NAMALWA (cell line): ENCODE measurements around the gene SLTM.
"Not testable (repeated sequence)": the region's sequence is repeated elsewhere in the genome, so short reads cannot be mapped to it uniquely, and the experiment has no call there.

Source experiments
- DNase-seq: peaks from one replicate; pipeline ENCODE4 v3.0.0-alpha.2; 2015; ENCODE audit warnings: low spot score

SLTM gene

DNA sequence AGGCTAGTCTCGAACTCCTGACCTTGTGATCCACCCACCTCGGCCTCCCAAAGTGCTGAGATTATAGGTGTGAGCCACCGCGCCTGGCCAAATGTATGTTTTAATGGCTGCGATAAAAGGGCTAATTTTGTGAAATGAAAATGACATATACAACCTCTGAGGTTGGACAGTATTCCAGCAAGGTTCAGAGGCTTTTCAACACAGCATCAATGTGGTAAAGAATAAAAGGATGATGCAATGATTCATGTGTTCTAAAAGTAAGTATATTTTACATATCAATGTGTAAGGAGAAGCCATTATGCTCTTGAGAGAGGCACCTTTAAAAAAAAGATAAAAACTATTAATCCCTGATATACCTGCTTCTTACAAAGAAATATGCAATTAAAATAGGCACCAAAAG, 6.7 kb downstream of the SLTM start:
- no peak for DNase-seq

DNA sequence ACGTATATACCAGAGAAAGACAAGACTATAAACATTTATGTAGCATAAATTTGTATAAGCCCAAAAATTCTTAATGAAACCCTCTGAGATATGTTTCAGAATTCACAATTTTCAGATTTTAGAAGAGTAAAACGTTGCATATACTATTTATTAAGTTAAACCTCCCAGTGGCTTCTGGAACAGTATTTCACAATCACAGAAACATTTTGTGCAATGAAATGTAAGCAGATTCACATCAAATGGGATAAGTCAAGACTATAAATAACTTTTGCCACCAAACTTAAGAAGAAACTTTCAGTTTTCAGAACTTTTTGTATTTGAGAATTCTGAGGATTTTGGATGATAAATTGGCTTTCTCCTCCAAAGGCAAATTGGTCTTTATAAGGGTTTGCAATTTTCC, 9.2 kb downstream of the SLTM start:
- no peak for DNase-seq

DNA sequence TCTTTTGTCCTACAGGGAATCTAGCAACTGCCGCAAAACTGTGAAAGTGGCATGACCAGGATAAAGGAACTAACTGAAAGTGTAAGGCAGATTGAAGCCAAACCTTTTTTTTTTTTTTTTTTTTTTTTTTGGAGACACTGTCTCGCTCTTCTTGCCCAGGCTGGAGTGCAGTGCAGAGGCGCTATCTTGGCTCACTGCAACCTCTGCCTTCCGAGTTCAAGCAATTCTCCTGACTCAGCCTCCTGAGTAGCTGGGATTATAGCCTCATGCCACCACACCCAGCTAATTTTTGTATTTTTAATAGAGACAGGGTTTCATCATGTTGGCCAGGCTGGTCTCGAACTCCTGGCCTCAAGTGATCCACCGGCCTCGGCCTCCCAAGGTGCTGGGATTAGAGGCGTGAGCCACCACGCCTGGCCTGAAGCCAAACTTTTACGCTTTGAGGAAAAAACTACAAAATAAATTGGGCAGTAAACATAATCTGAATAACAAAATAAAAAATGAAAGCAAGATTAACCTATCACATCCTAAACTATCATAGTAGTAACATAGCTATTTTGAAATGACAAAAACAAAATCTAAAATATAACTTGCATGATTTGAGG, 9.7 kb downstream of the SLTM start:
- no peak for DNase-seq

DNA sequence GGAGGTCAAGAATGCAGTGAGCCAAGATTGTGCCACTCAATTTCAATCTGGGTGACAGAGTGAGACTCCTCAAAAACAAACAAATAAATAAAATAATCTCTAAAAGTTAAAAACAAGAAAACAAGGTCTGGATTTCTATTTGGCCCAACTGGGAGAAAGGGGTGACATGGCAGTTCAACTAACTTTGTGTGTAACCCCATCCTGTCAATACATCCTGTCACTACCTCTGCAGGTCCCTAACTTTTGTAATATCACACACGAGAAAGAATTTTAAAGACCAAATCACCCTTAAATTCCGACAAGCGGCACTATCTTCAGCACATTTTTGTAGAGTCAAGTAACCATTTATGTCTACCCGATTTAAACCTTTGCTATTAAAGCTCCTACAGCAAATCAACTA, 10.2 kb downstream of the SLTM start:
- DNase-seq = no peak

DNA sequence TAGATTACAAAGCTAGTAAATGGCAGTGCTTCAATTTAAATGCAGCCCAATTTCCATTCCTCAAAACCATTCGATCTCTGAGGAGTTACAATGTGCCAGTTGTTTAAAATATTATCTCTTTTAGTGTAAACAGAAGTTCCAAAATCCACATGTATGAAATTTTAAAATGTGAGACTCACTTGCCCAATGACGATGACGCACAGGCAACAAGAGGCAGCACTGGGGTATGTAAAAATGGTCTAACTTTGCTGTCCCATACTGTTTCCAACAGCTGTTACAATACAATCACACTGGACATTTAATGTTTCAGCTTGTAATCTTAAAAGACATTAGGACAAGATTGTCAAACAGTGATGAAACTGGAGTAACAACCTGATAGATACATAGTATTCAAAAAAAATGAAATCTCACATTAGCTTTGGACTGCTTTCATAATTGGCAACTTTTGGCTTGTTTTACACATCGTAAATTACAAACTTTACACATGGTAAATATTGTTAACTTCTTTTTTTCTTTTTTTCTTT, 12.2 kb downstream of the SLTM start:
- no peak for DNase-seq

DNA sequence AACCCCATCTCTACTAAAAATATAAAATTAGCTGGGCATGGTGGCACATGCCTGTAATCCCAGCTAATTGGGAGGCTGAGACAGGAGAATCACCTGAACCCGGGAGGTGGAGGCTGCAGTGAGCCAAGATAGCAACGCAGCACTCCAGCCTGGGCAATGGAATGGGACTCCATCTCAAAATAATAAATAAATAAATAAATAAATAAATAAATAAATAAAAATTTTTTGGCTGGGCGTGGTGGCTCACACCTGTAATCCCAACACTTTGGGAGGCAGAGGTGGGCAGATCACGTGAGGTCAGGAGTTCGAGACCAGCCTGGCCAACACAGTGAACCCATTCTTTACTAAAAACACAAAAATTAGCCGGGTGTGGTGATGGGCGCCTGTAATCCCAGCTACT, 13.0 kb downstream of the SLTM start:
- DNase-seq = not testable (repeated sequence)

DNA sequence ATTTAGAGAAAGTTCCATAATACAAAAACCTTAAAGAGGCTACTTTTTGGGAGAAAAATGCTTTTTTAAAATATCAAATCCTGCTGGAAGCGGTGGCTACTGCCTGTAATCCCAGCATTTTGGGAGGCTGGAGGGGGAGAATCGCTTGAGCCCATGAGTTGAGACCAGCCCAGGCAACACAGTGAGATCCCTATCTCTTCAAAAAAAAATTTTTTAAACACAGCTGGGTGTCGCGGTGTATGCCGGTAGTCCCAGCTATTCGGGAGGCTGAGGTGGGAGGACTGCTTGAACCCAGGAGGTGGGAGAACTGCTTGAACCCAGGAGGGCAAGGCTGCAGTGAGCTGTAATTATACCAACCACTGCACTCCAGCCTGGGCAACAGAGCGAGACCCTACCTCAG, 14.2 kb downstream of the SLTM start:
- DNase-seq = no peak

DNA sequence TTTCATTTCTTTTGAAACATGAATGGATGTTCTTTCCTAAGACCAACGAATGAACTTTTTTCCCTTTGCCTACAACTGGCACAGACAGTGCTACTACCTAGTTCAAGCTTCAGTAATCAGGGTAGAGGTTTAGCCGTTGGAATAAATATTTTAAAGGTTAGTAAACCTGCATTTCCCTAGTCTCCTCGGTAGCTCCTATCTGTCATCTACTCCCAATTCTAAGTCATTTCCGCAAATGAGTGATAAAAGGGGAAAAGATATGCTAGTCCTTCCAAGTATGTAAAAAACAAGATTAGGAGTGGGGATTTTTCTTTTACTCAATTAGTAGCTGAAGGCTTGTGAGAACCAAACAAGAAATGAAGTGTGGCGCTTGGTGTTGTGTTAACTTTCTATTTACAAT, 15.2 kb downstream of the SLTM start:
- DNase-seq = no peak

DNA sequence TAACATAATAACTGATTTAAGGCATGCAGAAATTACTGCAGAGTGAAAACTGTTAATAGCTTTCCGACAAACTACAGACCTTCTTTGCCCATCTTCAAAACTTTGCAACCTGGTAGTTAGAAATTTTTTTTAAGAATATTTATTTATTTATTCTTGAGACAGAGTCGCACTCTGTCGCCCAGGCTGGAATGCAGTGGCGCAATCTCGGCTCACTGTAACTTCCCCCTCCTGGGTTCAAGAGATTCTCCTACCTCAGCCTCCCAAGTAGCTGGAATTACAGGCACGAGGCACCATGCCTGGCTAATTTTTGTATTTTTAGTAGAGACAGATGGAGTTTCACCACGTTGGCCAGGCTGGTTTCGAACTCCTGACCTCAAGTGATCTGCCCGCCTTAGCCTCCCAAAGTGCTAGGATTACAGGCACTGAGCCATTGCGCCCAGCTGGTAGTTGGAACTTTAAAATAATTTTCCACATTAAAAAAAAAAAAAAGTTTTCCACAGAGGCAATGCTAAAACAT, 15.8 kb downstream of the SLTM start:
- not testable (repeated sequence) for DNase-seq

DNA sequence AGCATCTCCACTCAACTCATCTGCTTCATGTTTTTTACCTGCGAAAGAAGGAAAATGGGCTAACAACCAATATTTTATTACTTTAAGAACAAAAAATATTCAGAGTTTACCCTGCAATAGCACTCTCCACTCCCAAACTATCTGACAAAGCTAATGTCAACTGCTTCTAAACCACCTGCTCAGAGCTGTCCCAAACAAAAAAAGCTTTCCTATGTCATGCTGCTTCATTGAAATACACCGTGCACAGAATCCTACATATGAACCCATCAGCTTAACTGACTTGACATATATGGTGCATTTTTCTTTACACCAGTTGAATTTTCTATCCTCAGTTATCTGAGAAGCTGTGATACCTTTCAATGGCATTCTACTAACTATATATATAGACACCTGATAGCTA, 16.5 kb downstream of the SLTM start:
- DNase-seq = no peak

DNA sequence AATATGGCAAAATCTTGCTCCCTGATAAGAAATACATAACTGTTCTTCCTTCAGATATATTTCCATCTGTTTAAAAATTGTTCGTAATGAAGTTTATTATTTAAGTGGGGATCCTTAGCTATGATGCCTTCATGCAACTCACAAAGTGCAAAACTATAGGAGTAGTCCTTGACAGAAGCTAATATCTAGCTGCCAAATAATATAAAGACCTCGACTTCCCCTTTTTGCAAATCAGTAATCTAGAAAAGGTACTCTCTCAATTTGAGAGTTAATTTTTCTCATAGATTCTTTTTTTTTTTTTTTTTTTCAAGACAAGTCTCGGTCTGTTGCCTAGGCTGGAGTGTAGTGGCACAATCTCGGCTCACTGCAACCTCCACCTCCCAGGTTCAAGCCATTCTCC, 23.0 kb downstream of the SLTM start:
- no peak for DNase-seq

DNA sequence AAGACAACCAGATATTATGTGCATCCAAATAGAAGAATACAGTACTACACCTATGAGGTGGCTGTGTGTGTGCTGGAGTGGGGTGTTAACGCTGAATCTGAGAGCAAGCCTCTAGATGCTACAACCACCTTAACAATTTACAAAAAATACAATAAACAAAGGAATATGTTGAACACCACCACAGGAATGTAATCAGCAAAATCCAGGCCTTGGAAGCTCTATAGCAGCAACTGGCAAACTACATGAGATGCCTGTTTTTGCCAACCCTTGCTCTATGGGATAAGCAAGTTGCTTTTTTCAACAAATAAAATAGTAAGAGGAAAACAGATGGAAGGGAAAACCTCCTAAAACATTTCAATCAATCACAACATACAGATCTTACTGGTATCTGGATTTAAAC, 23.9 kb downstream of the SLTM start:
- no peak for DNase-seq

DNA sequence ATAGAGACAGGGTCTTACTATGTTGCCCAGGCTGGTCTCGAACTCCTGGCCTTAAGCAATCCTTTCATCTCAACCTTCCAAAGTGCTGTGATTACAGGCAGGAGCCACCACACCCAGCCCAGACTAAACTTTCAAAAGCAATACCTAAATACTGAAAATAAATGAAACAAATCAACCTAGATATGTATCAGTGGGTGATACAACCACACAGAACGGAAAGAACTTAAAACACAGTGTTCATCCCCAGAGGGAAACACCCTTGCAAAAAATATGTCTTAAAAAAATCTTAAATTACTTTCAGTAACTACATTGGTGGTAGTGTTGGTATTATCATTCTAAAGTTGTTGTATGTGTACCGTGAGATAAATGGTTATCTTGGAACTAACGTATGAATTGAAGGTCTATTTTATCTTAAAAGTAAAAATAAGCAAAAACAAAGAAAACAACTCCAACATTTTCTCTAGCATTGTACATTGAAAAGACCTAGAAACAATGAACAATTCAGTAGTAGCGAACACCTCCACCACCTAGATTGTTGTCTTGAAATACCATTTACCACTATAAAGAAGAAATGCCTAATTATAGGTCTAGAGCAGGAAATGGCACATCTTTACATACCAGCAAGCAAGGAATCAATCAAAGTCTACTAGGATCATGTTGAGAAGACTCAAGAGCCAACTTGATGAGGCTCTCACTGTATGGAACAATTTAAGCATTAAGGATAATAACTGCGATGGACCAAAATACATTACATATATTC, 24.7 kb downstream of the SLTM start:
- no peak for DNase-seq

DNA sequence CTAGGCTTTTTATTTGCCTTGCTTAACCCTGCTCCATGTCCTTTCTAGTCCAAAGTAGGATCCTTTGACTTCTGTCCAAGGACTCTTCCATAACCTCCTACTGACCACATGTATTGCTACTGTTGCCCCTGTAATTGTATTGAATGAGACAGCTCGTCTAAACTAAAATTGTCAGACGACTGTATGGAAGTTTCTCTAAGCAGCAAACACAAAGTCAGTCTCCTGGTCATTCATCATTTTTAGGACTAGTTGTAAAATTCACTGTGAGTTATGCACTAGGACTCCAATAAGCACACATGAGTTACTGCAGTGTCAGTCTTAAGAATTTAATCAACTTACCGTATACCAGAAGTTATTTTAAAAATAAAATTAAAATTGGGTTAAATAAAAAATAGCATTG, 32.8 kb downstream of the SLTM start:
- DNase-seq = no peak

DNA sequence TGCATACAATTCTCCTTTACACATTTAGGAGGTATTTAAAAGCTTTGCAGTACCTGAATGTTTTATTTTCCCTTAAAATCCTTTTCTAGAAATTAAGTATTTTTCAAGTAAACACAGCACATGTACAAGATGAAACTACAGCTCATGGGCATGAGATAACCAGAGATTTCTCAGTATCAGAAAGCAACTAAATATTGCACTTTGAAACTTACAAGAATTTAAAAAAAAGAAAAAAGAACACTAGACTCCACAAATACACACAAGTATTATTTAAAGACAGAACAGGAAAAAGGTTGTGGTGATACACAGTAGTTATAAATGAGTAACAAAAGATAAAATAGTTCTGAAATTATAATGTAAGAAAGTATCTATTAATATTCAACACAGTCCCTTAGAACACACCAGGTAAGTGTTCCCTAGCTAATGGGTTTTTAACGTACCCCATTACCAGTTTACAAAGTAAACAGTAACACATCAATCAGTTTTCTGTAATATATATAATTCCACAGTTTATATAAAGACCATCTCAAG, 35.3 kb downstream of the SLTM start:
- DNase-seq = no peak

DNA sequence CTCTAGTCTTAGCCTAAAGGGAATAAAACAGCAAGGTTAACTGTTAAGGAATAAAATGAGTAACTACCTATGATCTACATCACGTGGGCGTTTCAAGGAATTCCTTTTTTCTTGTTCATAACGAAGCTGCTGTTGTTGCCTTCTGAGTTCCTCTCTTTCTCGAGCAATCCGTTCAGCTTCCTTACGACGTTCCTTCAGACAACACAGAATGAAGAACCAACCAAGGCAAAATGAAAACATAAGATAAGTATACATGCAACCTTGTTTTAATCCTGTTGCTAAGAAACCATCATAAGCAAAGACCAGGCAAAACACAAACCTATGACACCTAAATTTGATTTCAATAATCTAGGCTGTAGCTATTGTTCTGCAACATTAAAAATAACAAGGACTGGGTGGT, 44.1 kb downstream of the SLTM start:
- DNase-seq = no peak

DNA sequence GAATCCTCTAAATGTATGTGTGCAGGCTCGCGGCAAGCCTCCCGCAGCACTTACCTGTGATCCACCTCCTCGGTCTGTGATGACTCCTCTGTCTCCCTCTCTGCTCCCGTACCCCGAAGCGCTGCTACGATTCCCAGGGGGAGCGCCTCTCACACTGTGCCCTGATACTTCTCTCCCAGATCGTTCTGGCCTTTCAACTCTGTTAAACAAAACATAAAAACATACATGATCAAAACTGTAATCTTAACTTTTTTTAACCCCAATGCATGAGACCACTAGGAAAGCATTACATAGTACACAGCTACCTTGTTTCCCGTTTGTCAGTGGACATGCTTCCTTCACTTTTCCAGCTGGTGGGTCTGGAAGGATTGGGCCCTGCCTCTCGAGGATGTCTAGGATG, 46.6 kb downstream of the SLTM start:
- no peak for DNase-seq

DNA sequence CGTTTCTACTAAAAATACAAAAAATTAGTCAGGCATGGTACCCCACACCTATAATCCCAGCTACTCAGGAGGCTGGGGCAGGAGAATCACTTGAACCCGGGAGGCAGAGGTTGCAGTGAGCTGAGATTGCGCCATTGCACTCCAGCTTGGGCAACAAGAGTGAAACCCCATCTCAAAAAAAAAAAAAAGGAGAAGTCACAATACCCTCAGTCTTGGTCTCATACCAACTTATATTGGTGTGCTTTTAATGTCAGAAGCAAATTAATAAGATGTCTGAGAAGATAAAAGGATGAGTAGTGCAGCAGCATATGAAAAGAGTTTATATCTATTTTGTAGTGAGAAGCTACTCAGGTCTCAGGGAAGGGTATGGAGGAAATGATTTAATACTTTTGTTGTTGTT, 49.6 kb downstream of the SLTM start:
- DNase-seq = not testable (repeated sequence)

DNA sequence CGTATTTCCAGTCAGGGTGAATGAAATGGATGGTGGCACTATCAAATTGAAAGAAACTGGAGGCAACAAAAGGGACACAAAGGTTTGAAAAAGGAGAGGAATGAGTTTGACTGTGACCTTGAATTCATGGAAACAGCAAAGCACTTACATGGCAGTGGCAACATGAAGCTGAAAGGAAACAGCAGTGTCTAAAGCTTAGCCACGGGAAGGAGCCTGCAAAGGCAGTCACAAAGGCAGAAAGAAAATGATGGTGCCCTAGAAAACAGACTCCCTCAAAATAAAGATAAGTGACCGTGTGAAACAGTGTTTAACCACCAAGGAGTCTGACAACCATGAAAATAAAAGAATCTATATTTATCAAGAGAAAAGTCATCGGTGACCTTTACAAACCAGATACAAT, 51.2 kb downstream of the SLTM start:
- DNase-seq = no peak

DNA sequence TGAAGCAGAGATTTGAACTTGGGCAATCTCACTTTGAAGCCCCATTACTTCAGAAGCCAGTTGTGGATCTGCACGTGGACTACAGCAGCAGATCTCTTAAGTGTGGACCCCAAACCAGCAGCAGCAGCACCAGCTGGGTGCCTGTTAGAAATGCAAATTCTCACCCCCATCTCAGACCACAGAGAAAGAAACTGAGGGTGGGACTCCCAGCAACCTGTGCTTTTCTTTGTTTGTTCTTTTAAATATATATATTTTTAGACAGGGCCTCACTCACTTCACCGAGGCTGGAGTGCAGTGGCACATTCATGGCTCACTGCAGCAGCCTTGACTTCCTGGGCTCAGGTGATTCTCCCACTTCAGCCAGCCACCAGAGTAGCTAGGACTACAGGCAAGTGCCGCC, 53.2 kb downstream of the SLTM start:
- no peak for DNase-seq

DNA sequence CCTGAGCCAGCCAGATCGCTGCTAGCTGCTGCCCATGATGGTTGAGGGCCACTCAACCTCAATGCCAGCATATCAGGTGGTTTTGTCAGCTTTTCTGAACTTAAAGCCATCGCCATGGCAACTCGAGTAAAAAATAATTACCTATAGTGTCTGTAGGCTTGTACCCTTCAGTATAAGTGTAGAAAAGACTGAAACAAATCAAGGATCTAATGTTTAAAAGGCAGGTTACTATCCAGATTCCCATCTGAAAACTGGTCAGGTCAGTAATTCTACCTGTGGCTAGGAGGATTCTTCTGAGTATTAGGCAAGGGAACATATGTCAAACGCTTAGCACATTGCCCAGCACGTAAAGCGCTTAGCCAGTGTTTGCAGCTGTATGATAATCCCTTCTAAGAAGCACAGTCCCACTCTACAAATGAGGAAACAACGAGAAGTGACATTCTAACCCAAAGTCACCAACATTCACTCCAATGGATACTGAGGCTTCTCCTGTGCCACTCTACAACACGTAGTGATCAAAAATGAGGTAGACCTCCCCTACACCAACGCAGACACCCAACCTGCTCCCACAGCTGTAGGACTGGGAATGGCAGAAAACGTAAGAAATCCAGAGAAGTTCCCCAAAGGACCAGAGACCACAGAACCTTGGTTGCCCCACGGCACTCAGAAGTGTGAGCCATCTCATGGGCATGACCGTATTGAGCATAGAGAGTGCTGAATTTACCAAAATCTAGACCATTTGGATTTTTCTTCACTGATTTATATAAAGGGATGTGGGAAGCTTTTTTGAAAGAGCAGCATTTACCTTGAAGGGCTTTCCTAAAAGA, 55.3 kb downstream of the SLTM start:
- no peak for DNase-seq

DNA sequence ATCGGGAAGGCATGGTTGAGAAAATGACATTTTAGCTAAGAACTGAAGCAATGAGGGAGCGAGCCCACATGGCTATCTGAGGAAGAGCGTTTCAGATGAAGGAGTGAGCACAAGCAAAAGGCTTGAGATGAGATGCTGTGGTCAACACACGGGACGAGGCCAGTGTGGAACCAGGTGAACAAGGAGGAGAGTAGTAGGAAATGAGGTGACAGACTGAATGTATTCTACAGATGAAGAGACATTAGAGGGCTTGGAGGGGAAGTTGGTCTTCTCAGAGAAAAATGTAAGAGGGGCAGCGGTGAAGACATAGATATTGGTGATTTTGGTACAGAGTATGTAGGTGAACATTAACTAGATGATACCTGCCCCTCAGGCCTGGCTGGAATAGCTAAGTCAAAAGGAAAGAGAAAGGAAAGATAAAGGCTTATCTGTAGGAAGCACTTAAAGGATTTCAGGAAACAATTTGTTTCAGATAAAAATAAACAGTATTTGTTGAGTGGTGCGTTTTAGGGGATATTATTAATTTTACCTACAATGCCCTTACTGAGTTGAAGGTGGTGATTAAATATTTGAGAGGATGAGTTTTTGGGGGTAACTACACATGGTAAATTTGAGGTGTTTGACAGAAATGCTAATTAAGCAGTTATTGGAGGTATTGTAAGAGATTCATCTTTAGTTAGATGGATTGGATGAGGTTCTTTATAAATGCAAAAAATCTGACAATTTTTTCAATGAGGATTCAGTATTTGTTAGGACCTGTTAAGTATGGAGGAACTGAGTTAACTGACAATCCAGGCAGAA, 57.0 kb downstream of the SLTM start:
- DNase-seq = no peak
